ENCODE data around the gene MARF1. TPM values are rescaled to one million over a fixed set of nuclear protein-coding genes. Genes with fewer than 3 reads are reported as not detected.

MARF1 gene
- total RNA-seq, 1 experiment from 2014 or later, result 51.5 TPM

DNA sequence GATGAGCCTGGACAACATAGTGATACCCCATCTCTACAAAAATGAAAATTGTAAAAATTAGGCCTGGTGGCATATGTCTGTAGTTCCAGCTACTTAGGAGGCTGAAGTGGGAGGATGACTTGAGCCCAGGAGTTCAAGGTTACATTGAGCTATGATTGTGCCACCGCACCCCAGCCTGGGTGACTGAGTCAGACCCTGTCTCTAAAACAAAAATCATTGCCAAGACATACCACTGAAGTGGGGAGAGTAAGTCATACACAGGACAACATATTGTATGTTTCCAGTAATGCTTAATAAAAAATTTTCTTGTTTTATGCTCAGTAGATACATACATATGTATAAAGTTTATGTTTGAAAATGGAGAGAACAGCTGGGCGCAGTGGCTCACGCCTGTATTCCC lies 46.3 kb upstream of the MARF1 start:
- in situ Hi-C loops (cut with HindIII; ENCODE audit: low pct_unique_long_range_greater_than_20kb, low sequenced_read_pairs), result no loop called here
- no peak for DNase-seq (ENCODE audit: low read depth, low spot score)
- intact Hi-C loops (cut with micrococcal nuclease; ENCODE audit: unreplicated experiment), result no loop called here
- ATAC-seq, result no peak
- Histone ChIP-seq H3K27ac (ENCODE audit: low read length) (no peak overlapping the region), H3K4me1 (ENCODE audit: control insufficient read depth, insufficient read depth, low read length) (no peaks in the 10 kb centered on the region), H3K27me3 (ENCODE audit: control insufficient read depth, insufficient read depth, low read length) (no peaks in the 10 kb centered on the region), H3K9me3 (ENCODE audit: control insufficient read depth, insufficient read depth, low read depth, low read length) (no peaks in the 10 kb centered on the region), H3K4me3 (ENCODE audit: low read depth in 2 of 2, low read length in 2 of 2) (no peak overlapping the region), H3K36me3 (ENCODE audit: control insufficient read depth, insufficient read depth, low read length) (no peaks in the 10 kb centered on the region)
- ChIA-PET POLR2A (no interaction called here), CTCF (interaction anchor here (0.7 kb wide), 1 partner anchor 17 kb away, joined by 3 read pairs; no protein-coding TSS in a partner anchor)
- no TSS peak for BruUV-seq (replicated peaks)
- TF ChIP-seq, protein P1, sequence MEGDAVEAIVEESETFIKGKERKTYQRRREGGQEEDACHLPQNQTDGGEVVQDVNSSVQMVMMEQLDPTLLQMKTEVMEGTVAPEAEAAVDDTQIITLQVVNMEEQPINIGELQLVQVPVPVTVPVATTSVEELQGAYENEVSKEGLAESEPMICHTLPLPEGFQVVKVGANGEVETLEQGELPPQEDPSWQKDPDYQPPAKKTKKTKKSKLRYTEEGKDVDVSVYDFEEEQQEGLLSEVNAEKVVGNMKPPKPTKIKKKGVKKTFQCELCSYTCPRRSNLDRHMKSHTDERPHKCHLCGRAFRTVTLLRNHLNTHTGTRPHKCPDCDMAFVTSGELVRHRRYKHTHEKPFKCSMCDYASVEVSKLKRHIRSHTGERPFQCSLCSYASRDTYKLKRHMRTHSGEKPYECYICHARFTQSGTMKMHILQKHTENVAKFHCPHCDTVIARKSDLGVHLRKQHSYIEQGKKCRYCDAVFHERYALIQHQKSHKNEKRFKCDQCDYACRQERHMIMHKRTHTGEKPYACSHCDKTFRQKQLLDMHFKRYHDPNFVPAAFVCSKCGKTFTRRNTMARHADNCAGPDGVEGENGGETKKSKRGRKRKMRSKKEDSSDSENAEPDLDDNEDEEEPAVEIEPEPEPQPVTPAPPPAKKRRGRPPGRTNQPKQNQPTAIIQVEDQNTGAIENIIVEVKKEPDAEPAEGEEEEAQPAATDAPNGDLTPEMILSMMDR (IDR thresholded peaks at IDR 0.05), result no peak
- TF ChIP-seq, protein P2, sequence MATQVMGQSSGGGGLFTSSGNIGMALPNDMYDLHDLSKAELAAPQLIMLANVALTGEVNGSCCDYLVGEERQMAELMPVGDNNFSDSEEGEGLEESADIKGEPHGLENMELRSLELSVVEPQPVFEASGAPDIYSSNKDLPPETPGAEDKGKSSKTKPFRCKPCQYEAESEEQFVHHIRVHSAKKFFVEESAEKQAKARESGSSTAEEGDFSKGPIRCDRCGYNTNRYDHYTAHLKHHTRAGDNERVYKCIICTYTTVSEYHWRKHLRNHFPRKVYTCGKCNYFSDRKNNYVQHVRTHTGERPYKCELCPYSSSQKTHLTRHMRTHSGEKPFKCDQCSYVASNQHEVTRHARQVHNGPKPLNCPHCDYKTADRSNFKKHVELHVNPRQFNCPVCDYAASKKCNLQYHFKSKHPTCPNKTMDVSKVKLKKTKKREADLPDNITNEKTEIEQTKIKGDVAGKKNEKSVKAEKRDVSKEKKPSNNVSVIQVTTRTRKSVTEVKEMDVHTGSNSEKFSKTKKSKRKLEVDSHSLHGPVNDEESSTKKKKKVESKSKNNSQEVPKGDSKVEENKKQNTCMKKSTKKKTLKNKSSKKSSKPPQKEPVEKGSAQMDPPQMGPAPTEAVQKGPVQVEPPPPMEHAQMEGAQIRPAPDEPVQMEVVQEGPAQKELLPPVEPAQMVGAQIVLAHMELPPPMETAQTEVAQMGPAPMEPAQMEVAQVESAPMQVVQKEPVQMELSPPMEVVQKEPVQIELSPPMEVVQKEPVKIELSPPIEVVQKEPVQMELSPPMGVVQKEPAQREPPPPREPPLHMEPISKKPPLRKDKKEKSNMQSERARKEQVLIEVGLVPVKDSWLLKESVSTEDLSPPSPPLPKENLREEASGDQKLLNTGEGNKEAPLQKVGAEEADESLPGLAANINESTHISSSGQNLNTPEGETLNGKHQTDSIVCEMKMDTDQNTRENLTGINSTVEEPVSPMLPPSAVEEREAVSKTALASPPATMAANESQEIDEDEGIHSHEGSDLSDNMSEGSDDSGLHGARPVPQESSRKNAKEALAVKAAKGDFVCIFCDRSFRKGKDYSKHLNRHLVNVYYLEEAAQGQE (IDR thresholded peaks at IDR 0.05; ENCODE audit: insufficient read depth in 1 of 2, low read depth in 2 of 2, low read length in 1 of 2), result no peak
- TF ChIP-seq SIN3A (IDR thresholded peaks at IDR 0.05; ENCODE audit: borderline replicate concordance, insufficient read depth, low read depth, low read length) (no peak), POLR2AphosphoS5 (IDR thresholded peaks at IDR 0.05; ENCODE audit: low read depth, low read length) (no peak)

DNA sequence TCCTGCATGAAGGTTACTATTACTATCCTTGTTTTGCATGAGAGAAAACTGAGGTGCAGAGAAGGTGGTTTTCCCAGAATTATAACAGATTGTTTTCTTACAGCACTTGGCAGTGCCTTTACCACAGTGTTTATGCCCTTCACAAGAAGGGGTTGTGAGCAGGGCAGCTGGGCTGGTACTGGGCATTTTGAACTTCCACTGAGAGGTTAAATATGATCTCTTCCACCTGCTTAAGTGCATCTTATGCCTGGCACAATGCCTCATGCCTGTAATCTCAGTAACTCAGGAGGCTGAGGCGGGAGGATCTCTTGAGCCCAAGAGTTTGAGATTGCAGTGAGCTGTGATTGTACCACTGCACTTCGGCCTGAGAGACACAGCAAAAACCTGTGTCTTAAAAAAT lies 43.3 kb upstream of the MARF1 start:
- no peak overlapping the region for H3K27ac ChIP-seq (ENCODE audit: low read length)
- TF ChIP-seq POLR2AphosphoS5 (IDR thresholded peaks at IDR 0.05; ENCODE audit: low read depth, low read length) (no peak), TCF7L2 (IDR thresholded peaks at IDR 0.05; ENCODE audit: low read depth, low read length) (no peak), SIN3A (IDR thresholded peaks at IDR 0.05; ENCODE audit: borderline replicate concordance, insufficient read depth, low read depth, low read length) (no peak)
- TF ChIP-seq, protein P2 (IDR thresholded peaks at IDR 0.05; ENCODE audit: insufficient read depth in 1 of 2, low read depth in 2 of 2, low read length in 1 of 2), result no peak
- TF ChIP-seq, protein P1 (IDR thresholded peaks at IDR 0.05), result no peak
- no peak for ATAC-seq
- no peak overlapping the region for H3K4me3 ChIP-seq (ENCODE audit: low read depth in 2 of 2, low read length in 2 of 2)
- intact Hi-C loops (cut with micrococcal nuclease; ENCODE audit: unreplicated experiment) (no loop called here), in situ Hi-C loops (cut with HindIII; ENCODE audit: low pct_unique_long_range_greater_than_20kb, low sequenced_read_pairs) (no loop called here)
- H3K4me1 ChIP-seq (ENCODE audit: control insufficient read depth, insufficient read depth, low read length), result no peaks in the 10 kb centered on the region
- no peaks in the 10 kb centered on the region for H3K9me3 ChIP-seq (ENCODE audit: control insufficient read depth, insufficient read depth, low read depth, low read length)
- ChIA-PET CTCF (no interaction called here), POLR2A (no interaction called here)
- H3K27me3 ChIP-seq (ENCODE audit: control insufficient read depth, insufficient read depth, low read length), result no peaks in the 10 kb centered on the region
- BruUV-seq (replicated peaks), result no TSS peak
- H3K36me3 ChIP-seq (ENCODE audit: control insufficient read depth, insufficient read depth, low read length), result no peaks in the 10 kb centered on the region
- DNase-seq (ENCODE audit: low read depth, low spot score), result no peak
